HCEC 1CT (cell line): Measurements from ENCODE around the gene ADSL.

ENCODE experiments used
- DNase-seq: peaks from one replicate; pipeline ENCODE4 v3.0.0-alpha.2; 2017

Gene ADSL

DNA sequence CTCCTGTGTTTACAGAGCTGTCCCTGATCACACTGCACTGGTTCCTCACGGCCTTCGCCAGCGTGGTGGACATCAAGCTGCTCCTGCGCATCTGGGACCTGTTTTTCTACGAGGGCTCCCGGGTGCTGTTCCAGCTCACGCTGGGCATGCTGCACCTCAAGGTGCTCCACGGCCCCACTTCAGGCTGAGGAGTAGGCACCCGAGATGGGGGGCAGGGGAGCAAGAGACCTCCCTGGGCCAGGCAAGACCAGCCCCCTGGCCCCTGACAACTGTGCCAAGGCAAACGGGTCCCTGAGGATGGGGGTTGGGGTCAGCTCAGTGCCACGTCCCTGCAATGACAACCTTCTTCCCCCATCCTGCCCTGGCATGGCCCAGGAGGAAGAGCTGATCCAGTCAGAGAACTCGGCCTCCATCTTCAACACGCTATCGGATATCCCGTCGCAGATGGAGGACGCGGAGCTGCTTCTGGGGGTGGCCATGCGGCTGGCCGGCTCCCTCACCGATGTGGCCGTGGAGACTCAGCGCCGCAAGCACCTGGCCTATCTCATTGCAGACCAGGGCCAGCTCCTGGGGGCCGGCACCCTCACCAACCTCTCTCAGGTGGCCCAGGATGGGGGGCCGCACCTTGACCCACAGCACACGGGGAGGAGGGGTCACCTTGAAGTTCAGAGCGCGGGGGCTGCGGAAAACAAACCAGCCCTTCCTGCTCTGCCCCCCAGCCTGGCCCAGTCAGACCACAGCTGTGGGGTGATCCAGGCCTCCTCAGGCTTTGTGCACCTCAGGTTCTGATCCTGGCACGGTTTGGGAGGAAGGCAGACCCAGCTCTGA, 60.0 kb downstream of the ADSL start:
- DNase-seq = no peak

DNA sequence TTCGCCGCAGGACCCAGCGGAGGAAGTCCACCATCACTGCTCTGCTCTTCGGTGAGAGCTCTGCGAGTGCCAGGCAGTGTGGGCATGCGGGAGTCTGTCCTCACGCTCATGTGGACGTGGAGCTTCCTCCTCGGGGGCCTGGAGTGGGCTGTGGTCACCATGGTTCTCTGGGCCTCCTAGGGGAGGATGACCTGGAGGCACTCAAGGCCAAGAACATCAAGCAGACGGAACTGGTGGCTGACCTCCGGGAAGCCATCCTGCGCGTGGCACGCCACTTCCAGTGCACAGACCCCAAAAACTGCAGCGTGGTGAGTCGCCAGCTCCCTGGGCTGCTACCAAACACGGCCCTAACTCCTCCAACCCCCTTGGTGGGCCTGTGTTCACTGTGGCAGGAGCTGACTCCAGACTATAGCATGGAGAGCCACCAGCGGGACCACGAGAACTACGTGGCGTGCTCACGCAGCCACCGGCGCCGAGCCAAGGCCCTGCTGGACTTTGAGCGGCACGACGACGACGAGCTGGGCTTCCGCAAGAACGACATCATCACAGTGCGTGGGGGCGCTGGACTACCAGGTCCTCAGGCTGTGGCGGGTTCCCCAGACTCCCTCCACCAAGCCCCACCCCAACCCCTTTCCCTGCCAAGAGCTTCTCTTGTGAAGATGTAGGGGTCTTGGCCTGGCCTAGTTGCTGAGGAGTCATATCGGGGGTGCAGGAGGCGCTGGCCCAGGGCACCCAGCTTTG, 60.9 kb downstream of the ADSL start:
- no peak for DNase-seq

DNA sequence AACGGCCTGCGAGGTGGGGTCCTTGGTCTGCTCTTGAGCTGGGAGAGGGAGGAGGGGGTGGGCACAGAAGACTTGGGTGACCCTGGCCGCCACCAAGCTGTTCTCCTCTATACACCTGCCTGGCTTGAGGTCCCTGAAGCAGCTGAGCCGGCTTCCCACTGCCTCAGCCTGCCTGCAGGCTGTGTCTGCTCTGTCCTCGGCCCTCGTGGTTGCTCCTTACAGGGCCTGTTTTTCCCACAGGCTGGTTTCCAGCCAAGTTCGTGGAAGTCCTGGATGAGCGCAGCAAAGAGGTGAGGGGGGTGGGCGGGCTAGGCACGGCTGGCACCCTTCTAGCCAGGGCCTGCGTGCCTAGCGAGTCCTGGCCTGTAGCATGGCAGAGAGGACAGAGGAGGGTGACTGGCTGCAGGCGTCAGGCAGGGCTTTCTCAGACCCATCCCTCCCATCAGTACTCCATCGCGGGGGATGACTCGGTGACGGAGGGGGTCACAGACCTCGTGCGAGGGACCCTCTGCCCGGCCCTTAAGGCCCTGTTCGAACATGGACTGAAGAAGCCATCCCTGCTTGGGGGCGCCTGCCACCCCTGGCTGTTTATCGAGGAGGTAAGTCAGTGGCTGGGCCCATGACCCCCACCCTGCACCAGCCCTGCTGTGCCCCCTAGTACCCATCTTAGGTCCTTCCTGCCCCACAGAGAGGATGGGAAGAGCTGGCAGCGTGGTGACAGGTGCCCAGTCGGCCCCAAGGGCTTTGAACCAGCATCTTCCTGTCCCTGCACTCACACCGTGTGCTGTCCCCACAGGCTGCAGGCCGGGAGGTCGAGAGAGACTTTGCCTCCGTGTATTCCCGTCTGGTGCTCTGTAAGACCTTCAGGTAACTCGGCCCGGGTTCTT, 61.8 kb downstream of the ADSL start:
- DNase-seq = no peak

DNA sequence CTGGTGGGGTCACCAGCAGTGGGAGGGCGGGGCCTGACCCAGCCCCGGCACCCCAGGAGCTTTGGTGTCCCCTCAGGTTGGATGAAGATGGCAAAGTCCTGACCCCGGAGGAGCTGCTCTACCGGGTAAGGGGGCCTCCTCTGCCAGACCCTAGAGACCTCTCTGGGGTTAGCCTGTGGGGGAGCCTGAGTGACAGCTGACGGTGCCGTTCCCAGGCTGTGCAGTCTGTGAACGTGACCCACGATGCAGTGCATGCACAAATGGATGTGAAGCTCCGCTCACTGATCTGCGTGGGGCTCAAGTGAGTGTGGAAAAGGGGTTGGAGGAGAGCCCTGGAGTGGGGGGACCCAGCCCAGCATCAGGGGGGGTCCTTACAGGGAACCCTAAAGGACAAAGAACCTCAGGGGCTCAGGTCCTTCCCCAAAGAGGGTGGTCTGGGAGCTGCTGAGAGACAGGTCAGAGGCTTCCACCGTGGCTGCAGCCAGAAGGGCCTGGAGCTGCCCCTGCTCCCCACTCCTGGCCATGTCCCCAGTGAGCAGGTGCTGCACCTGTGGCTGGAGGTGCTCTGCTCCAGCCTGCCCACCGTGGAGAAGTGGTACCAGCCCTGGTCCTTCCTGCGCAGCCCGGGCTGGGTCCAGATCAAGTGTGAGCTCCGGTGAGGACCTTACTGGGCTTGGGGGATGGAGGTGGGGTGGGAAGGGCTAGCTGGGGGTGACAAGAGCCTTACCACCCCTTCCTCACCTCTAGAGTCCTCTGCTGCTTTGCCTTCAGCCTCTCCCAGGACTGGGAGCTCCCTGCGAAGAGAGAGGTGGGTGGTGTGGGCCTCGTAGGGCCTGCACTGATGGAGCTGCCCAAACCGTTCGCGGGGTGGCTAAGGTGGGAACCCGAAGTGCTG, 62.7 kb downstream of the ADSL start:
- no peak for DNase-seq

DNA sequence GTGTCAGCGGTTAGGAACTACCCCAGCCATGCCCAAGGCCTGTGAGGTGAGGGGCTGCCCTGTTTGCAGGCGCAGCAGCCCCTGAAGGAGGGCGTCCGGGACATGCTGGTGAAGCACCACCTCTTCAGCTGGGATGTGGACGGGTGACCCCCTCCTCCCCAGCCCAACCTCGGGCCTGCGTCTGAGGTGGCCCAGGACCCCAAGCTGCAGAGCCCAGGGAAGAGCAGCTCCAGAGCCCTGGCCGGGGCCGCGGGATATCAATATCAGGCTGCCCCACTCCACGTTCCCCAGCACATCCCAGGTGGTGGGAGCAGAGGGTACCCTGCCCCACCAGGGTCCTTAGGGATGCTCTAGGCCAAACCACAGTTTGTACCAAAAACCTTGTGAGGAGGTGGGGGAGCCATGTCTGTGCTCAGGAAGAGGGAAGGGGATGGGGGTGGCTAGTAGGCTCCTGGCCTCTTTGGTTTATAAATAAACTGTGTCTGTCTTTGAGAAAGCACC, 63.4 kb downstream of the ADSL start:
- no peak for DNase-seq

DNA sequence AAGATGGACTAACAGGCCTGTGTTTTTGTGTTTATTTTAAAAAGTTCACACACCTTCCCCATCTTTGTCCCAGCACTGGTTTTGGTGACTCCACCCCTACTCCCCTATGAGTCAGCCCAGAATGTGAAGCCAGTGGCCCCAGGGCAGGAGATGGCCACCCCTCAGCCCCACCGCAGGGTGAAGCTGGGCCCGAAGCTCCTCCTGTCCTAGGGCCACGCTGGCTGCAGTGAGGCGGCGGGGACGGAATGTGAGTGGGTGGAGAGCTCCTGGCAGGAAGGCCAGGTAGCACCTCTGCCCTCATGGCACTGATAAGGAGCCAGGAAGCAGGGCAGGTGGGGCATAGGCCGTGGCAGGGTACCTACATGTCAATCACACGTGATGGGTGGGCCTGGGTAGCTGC, 64.0 kb downstream of the ADSL start:
- no peak for DNase-seq

DNA sequence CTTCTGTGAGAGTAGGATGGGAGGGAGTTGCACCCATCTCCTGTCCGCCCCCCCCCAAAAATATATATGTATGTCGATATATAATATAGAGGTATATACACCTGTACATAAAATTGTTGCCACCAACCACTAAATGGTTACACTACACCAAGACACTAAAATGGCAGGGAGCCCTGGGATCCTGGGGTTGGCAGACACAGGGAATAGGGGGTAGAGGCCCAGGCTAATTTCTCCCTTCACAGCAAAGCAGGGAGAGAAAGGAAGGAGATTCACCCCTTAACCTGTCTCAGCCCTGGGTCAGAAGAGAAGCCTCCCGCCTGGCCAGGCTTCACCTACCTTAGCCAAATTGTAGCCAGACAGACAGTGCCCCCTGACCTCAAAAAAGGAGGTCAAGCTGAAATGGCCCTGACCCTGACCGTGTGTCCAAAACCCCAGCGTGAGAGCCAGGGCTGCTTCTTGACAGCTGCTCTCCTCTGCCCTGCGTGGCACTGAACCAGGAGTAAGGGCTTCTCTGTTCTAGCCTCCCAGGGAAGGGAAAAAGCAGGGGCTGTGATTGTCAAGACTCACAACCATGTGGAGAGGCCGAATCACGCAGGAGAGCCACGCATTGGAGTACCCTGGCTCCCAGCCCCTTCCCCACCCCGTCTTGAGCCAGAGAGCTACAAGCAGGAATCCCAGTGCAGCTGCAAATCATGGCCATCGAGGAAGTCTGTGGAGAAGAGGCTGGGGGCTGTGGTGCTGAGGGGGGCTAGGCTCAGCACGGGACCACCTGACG, 64.6 kb downstream of the ADSL start:
- no peak for DNase-seq

DNA sequence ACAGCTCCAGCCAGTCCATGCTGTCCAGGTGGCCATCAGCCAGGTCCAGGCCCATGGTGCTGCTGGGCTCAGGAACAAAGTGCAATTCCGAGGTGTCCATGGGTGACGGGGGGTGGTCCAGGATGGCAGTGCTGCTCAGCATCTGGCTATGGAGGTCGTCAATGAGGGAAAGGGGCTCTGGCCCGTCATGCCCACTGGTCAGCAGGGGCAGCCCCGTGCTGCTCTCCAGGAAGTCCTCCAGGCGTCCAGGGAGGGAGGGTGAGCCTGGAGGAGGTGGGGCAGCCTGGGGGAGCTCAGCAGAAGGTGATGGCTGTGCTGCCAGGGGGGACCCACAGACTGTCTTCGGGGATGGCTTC, 65.2 kb downstream of the ADSL start:
- DNase-seq = no peak

DNA sequence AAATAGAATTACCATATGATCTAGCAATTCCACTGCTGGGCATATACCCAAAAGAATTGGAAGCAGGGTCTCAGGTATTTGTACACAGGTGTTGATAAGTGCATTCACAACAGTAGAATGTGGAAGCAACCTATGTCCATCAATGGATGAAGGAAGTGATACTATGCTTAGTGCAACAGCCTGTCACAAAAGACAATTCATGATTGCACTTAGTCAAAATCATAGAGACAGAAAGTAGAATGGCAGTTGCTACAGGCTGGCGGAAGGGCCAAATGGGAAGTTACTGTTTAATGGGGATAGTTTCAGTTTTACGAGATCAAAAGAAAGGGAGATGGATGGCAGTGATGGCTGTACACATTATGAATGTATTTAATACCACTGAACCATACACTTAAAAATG, 66.1 kb downstream of the ADSL start:
- no peak for DNase-seq

DNA sequence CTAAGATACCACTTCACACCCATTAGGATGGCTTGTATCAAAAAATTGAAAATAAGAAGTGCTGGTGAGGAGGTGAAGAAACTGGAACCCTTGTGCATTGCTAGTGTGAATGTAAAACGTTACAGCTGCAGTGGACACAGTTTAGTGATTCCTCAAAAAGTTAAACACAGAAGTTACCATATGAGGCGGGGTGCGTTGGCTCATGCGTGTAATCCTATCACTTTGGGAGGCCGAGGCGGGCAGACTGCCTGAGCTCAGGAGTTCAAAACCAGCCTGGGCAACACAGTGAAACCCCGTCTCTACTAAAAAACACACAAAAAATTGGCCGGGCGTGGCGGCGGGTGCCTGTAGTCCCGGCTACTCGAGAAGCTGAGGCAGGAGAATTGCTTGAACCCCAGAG, 67.6 kb downstream of the ADSL start:
- no peak for DNase-seq

DNA sequence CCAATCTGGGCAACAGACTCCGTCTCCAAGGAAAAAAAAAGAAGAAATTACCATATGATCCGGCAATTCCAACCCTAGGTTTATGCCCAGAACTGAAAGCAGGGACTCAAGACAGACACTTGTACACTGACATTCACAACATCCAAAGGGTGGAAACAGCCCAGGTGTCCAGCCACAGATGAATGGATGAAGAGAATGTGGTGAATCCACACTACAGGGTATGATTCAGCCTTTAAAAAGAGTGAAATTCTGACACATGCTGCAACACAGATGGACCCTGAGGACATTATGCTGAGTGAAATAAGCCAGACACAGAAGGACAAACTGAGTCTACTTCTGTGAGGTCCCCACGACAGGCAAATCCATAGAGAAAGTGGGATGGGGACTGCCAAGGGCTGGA, 68.0 kb downstream of the ADSL start:
- DNase-seq = no peak

DNA sequence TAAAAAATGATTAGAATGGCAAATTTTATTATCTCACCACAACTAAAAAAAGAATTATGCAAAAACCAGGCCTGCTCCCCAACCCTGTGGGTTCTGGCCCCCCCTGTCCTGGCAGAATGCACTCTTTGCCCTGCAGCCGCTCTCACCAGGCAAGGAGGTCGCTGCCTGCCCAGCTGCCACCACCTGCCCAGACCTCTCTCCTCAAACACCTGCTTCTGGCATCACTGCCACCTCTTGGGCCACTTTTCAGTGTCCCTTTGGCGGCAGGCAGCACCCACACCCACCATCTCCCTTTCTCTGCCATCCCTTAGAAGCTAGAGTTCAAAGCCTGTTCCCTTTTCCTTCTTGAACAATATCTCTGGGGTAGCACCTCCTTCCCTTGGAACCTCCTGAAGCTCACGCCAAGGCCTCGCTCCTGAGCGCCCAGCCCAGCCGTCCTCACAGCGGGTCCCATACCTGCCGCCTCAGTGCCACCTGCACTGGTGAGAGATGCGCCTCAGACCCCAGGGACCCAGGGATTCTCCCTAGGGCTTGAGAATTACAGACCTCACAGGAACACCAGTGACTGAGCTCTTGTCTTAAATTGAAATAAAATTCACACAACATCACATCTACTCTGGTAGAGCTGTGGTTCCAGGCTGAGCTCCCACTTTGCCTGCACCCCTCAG, 68.7 kb downstream of the ADSL start:
- no peak for DNase-seq

DNA sequence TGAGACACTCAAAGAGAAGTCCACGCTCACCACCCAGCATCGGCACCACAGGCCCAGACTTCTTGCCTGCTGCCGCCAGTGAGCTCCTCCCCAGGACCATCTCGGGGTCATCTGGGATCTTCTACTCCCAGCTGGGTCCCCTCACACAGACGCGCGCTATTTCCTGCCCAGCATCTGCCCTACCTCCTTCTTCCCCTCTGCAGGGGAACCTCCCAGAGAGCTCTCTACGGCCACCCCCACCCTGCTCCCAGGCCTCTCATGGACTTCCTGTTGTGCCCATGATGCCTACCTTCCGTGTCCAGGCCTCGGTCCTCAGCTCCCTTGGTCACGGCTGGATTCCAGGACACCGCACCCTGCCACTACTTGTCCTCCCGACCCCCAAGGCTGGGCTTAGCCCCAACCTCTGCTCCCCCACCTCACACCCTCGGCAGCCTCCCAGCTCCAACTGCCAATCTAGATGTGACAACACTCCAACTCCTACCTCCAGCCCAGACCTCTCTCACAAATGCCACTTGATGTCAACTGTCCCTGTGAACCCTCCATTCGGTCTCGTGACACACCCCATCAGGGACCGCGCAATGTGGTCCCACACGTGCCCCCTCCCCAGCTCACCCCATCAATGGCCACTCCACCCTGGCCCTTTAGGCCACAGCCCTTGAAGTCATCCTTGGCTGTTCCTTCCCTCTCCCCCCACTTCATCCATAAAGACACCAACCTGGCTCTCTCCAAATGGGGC, 69.4 kb downstream of the ADSL start:
- no peak for DNase-seq

DNA sequence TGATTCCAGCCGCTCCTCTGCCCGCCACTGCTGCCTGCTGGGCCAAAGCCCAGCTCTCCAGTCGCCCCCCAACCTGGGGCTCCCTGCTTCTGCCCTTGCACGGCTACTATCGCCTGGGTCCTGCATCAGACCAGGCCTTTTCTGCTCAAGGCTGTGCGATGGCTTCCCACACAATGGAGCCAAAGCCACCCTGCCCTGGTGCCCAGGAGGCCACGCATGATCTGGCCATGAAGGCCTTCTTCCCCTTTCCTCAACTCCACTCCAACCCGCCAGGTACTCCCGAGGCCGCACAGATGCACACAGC, 69.9 kb downstream of the ADSL start:
- DNase-seq = no peak

DNA sequence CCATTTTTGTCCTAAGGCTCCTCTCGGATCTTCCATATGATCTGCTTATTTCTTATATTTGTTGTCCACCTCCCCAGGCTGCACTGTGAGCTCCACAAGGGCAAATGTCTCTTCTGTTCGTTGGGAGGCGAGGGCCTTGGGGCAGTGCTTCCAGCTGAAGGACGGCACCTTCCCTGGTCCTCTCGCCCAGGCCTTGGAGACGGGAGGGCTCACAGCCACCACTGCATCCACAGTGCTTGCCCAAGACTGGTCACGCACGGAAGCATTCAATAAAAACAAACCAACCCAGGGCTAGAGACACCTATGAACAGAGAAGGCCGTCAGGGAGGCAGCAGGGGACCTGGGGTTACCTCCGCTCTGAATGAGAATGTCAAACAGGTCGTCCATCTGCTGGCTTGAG, 70.3 kb downstream of the ADSL start:
- DNase-seq = no peak

DNA sequence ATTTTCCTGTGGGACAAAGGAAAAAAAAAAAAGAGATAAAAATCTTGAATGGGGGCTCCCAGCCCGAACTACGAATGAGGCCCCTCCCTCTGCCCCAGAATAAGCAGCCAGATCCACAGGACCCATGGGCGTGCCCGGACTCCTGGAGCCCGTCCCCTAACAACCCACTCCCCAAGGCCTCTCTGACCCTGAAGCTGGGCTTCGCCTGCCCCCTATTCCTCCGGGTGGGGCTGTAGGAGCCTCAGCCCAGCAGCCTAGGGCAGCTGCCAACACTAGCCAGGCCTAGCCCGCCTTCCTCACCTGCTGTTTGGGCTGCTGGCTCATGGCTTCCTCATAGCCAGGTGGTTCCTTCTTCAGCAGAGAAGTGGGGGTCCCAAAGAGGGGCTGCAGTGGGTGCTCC, 70.7 kb downstream of the ADSL start:
- no peak for DNase-seq

DNA sequence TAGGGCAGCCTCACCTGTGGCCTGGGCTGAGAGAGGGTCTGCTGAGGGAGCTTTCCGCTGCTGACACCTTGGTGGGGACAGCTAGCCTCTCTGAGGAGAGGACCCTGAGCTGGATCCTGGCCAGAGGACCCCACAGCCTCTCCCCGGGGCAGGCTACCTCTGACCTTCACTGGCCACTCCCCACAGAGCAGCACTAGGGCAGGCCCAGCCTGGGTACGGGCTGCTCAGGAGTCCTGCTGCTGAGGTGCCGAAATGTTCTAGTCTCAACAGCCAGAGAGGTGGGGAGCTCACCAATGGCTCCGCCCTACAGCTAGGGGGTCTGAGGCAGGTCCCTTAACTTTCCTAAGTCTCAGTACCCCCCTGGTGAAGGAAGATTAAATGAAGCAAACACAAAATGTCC, 71.6 kb downstream of the ADSL start:
- DNase-seq = no peak

DNA sequence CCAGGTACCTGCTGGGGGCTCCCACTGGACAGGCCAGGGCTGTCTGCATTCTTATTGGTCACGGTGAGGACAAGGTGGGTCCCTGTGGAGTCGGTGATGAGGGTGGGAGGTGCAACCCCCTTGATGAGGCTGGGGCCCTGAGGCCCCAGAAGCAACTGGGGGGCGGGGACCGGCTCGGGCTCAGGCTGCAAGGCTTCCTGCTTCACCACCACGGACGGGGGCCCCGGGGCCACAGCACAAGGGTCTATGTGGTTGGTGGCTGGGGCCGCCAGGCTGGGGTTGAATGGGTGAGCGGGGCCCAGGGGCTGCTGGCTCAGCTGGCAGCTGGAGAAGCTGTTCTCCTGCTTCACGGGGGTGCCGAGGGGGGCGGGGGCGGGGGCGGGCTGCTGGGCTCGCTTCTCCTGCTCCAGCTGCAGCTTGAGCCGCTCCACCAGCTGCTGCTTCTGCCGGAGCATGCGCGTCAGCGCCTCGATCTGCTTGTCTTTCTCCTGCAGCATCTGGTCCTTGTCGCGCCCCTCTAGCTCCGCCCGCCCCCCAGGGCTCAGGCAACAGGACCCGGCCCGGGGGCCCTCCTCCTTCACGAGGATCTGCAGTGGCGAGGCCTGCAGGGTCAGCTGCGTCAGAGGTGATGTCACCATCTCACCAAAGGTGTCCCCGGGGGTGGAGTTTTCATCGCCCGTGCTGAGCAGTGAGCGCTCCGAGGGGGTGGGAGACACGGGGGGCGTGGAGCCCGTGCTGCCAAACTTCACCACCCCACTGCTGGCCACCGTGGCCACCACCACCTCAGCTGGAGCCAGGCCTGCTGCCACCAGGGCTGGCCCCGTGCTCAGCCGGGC, 72.3 kb downstream of the ADSL start:
- no peak for DNase-seq

DNA sequence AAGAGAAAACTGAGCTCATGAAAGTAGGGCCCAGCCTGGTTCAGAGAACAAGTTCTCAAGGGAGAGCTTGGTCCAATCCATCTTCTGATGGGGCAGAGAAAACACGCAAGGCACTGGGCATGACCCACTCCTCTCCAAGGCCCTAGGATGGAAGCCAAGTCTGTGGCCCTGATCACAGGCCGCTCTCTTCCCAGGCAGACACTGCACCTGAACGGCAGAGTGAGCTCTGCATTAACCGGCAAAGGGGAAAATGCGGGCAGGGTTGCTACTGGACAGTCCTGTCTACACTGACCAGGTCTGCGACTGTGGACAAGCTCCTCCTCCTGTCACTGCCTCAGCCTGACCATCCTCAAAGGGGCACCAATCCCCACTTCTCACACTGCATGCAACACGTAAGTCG, 73.4 kb downstream of the ADSL start:
- DNase-seq = no peak
